ENCODE results near the gene PGAP2. TPM values are rescaled to one million over a fixed set of nuclear protein-coding genes. Genes with fewer than 3 reads are reported as not detected.

Gene PGAP2
- total RNA-seq, 1 experiment from 2014 or later = 37.4 TPM

DNA sequence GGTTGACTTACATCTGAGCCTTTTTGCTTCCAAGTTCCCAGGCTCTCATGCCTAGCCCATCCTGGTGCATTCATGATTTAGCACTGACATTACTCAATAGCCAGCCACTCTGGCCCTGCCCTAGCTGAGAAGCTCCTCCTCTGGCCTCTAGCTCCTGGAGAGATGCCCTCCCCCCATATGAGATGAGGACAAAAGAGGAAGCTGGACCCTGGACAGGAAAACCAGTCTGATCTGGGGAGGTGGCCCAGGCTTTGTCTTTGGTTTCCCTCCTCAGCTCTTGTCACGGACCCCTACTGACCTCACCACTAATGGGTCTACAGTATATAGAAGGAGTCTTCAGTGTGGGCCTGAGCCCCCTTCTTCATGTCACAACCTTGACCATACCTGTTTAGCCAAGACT is 29.4 kb downstream of the PGAP2 start:
- no peak overlapping the region for H3K4ac ChIP-seq (ENCODE audit: low read depth, low read length)
- no peak overlapping the region for H4K5ac ChIP-seq (ENCODE audit: insufficient read length, low read depth, low read length)
- H3K27me3 ChIP-seq (ENCODE audit: insufficient read depth, low read length) = no peaks in the 10 kb centered on the region
- Mint-ChIP-seq H3K36me3 (ENCODE audit: insufficient read depth in 1 of 3, low read depth in 3 of 3) (peaks cover 7 to 17% (median 11%) of the 10 kb centered on the region in 3 experiments; a peak in 5 of 7 replicates), H3K9me3 (no peaks in the 10 kb centered on the region; a peak in 1 of 5 replicates), H3K4me3 (no peak overlapping the region), H3K4me1 (peaks cover 50 to 53% of the 10 kb centered on the region in 2 experiments), H3K27ac (no peak overlapping the region), H3K27me3 (ENCODE audit: low read depth) (peaks cover 9% of the 10 kb centered on the region)
- H2BK5ac ChIP-seq (ENCODE audit: insufficient read length, low read length) = no peak overlapping the region
- H2BK20ac ChIP-seq (ENCODE audit: low read depth, low read length, poor library complexity, severe bottlenecking) = no peak overlapping the region
- H3K9me3 ChIP-seq (ENCODE audit: control insufficient read depth, low read depth, low read length) = no peaks in the 10 kb centered on the region
- no peak overlapping the region for H2BK120ac ChIP-seq (ENCODE audit: low read depth, low read length, poor library complexity, severe bottlenecking)
- H3K79me1 ChIP-seq (ENCODE audit: insufficient read depth, low read depth, low read length, poor library complexity, severe bottlenecking) = no peaks in the 10 kb centered on the region
- no peak overlapping the region for H3K56ac ChIP-seq (ENCODE audit: insufficient read length, low read depth, low read length)
- TF ChIP-seq, protein P1, sequence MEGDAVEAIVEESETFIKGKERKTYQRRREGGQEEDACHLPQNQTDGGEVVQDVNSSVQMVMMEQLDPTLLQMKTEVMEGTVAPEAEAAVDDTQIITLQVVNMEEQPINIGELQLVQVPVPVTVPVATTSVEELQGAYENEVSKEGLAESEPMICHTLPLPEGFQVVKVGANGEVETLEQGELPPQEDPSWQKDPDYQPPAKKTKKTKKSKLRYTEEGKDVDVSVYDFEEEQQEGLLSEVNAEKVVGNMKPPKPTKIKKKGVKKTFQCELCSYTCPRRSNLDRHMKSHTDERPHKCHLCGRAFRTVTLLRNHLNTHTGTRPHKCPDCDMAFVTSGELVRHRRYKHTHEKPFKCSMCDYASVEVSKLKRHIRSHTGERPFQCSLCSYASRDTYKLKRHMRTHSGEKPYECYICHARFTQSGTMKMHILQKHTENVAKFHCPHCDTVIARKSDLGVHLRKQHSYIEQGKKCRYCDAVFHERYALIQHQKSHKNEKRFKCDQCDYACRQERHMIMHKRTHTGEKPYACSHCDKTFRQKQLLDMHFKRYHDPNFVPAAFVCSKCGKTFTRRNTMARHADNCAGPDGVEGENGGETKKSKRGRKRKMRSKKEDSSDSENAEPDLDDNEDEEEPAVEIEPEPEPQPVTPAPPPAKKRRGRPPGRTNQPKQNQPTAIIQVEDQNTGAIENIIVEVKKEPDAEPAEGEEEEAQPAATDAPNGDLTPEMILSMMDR (conservative IDR thresholded peaks at IDR 0.05) = no peak
- H3T11ph ChIP-seq (ENCODE audit: low read length) = no peak overlapping the region
- H3K14ac ChIP-seq (ENCODE audit: insufficient read depth, low read length) = no peak overlapping the region
- H3K23ac ChIP-seq (ENCODE audit: insufficient read length, low read depth, low read length) = no peak overlapping the region
- no peak overlapping the region for H2AK5ac ChIP-seq (ENCODE audit: insufficient read length, low read length)
- DNase-seq = no peak
- H4K20me1 ChIP-seq (ENCODE audit: control insufficient read depth, insufficient read depth, insufficient read length) = peaks cover 4% of the 10 kb centered on the region
- H3K4me1 ChIP-seq (ENCODE audit: insufficient read depth, low read length) = peaks cover 19% of the 10 kb centered on the region
- peaks cover 7% of the 10 kb centered on the region for H3K23me2 ChIP-seq (ENCODE audit: insufficient read length, low read depth, low read length, poor library complexity, severe bottlenecking)
- H3K79me2 ChIP-seq (ENCODE audit: insufficient read depth, low read length) = peaks cover 2% of the 10 kb centered on the region; the same call in 1 of the 2 replicates
- H2AFZ ChIP-seq (ENCODE audit: low read length) = no peak overlapping the region
- no CpG with 5 or more reads among the region's 1 CpG for WGBS (ENCODE audit: extremely low coverage, insufficient read length, low lambda C conversion rate)
- H4K91ac ChIP-seq (ENCODE audit: insufficient read length, low read depth, low read length) = no peak overlapping the region
- no peak overlapping the region for H3K9ac ChIP-seq (ENCODE audit: extremely low read depth, insufficient read length, low read length)
- H2BK15ac ChIP-seq (ENCODE audit: low read depth, low read length) = no peak overlapping the region
- no peak overlapping the region for H3K18ac ChIP-seq (ENCODE audit: insufficient read length, low read depth, low read length)
- H3K27ac ChIP-seq (ENCODE audit: insufficient read length, low read depth, low read length) = no peak overlapping the region
- H3K4me2 ChIP-seq (ENCODE audit: insufficient read depth, insufficient read length, low read length) = no peak overlapping the region
- no peak overlapping the region for H4K8ac ChIP-seq (replicated peaks; ENCODE audit: insufficient read length, low read depth, low read length)
- no peak overlapping the region for H2BK12ac ChIP-seq (ENCODE audit: insufficient read length, low read depth, low read length)
